Psoas muscle (tissue), 8 donors: ENCODE measurements around the gene MRPL49. TPM values are rescaled to one million over a fixed set of nuclear protein-coding genes. Genes with fewer than 3 reads are reported as not detected.

Source experiments
- ATAC-seq, 4 donors: fragments of 200-7000 bp; cut with Tn5 transposase; one replicate each; pipeline ENCODE4 v1.9.1; 2020; ENCODE audit warnings: moderate library complexity in 3 of 4, mild to moderate bottlenecking in 2 of 4
- DNase-seq, 2 donors: peaks; one replicate each; pipeline ENCODE4 v3.0.0-alpha.2; 2020
- H3K27ac ChIP-seq: fragments of 200-600 bp; one replicate; pipeline ENCODE4 v1.8.0; 2022
- H3K27me3 ChIP-seq, 3 donors: fragments of 200-600 bp in 1 of 3; one replicate each; pipeline versions ENCODE4 v1.6.1 to v1.8.0; 2013 to 2022; ENCODE audit warnings: low read length in 2 of 3, mild to moderate bottlenecking in 2 of 3, moderate library complexity in 1 of 3; ENCODE audit not compliant: insufficient read depth in 3 of 3
- H3K36me3 ChIP-seq, 2 donors: fragments of 200-600 bp in 1 of 2; one replicate each; pipeline versions ENCODE4 v1.6.1 to v1.8.0; 2013 to 2022; ENCODE audit warnings: low read depth in 1 of 2, mild to moderate bottlenecking in 1 of 2, moderate library complexity in 1 of 2; ENCODE audit not compliant: insufficient read depth in 1 of 2
- H3K4me1 ChIP-seq: fragments of 200-600 bp; one replicate; pipeline ENCODE4 v1.8.0; 2022
- H3K4me3 ChIP-seq: fragments of 200-600 bp; one replicate; pipeline ENCODE4 v1.8.0; 2022; ENCODE audit warnings: mild to moderate bottlenecking
- H3K9me3 ChIP-seq: fragments of 200-600 bp; one replicate; pipeline ENCODE4 v1.8.0; 2022
- WGBS, 3 donors: extraction: QIAGEN DNeasy Blood & Tissue Kit; methylation state at CpG; one replicate each; pipeline versions ENCODE4 v1.1.6 to v1.1.7; 2013; 5-methylcytosine and 5-hydroxymethylcytosine counted together
- intact Hi-C, 2 donors: fragments of 100-400 bp; cut with DNase I; formaldehyde crosslinking; loops; one replicate each; pipeline versions ENCODE4 v1.11.0 to v1.14.2; 2022
- polyA plus RNA-seq, 3 donors: library from polyadenylated mRNA; stranded (reverse); fragments of 200-250 nt; gene quantifications; one replicate each; pipeline ENCODE4 v1.2.3, GENCODE V29; 2013
- total RNA-seq, 4 donors: library from RNA; stranded (reverse); fragmentation: NEBNext Ultra II Directional in 2 of 4; extraction: Animal tissue kit (Norgen Biotek cat#: 25700) in 2 of 4; gene quantifications; one replicate each; pipeline versions ENCODE4 v1.2.1 to v1.2.4, GENCODE V29; 2021 to 2023
- TF ChIP-seq, protein P1 (sequence below): fragments of 200-600 bp; IDR thresholded peaks from one replicate; pipeline ENCODE4 v1.8.0; 2022; ENCODE audit warnings: antibody characterized with exemption
- donor health status: healthy with polysubstance abuse.
- donor health status: DM: no; HTN: no; CAD: no; lungs with moderate emphysema.
- donor health status: Bipolar disorder and iron deficiency.
- donor health status: healthy.
- donor health status: DM: yes; HTN: yes; CAD: no.
- donor health status: DM: no; HTN: no; CAD: no.
- donor health status: DM: no; HTN: no; CAD: no.
- donor health status: DM: yes; HTN: yes; CAD: no.

The MRPL49 gene
- total and polyA plus RNA-seq, 7 donors = 29.0 to 54.1 (median 32.9) TPM

- TF ChIP-seq, protein P1, sequence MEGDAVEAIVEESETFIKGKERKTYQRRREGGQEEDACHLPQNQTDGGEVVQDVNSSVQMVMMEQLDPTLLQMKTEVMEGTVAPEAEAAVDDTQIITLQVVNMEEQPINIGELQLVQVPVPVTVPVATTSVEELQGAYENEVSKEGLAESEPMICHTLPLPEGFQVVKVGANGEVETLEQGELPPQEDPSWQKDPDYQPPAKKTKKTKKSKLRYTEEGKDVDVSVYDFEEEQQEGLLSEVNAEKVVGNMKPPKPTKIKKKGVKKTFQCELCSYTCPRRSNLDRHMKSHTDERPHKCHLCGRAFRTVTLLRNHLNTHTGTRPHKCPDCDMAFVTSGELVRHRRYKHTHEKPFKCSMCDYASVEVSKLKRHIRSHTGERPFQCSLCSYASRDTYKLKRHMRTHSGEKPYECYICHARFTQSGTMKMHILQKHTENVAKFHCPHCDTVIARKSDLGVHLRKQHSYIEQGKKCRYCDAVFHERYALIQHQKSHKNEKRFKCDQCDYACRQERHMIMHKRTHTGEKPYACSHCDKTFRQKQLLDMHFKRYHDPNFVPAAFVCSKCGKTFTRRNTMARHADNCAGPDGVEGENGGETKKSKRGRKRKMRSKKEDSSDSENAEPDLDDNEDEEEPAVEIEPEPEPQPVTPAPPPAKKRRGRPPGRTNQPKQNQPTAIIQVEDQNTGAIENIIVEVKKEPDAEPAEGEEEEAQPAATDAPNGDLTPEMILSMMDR = no peak
- ATAC-seq (no peak), DNase-seq (no peak)
- Histone ChIP-seq H3K9me3 (no peaks in the 10 kb centered on the region), H3K4me3 (no peak overlapping the region), H3K4me1 (peaks cover 30% of the 10 kb centered on the region), H3K27ac (no peak overlapping the region), H3K27me3 (no peaks in the 10 kb centered on the region), H3K36me3 (peaks cover 10 to 57% of the 10 kb centered on the region in 2 donors)
- intact Hi-C loops = loop anchor here in 1 of 2 donors (10.0 kb wide), 1 partner anchor 275 kb away; the partner anchor contains the start of gene CDC42BPG
Observed at GRCh38 chr11:65119670-65119995, 2.5 kb upstream of the MRPL49 start.

GRCh38 chr11:65120831-65121230 is 1.3 kb upstream of the MRPL49 start:
- peak overlapping the region; percentile 90 for H3K27ac ChIP-seq
- WGBS, 3 donors = 79 to 94% (median 82%) methylated on average over 3 of the region's 3 CpGs
- H3K36me3 ChIP-seq = peaks cover 10 to 64% of the 10 kb centered on the region in 2 donors
- ATAC-seq (no peak), DNase-seq (no peak)
- H3K4me3 ChIP-seq = peak overlapping the region; percentile 79
- intact Hi-C loops = loop anchor here (2.0 to 5.0 kb wide), 2 partner anchors 36 to 61 kb away; partner anchors contain the start of genes CAPN1 (in 1 of the 2), CDCA5 (in 1 of the 2) and ZFPL1 (in 1 of the 2)
- TF ChIP-seq, protein P1 = no peak
- H3K27me3 ChIP-seq = no peaks in the 10 kb centered on the region
- peaks cover 25% of the 10 kb centered on the region for H3K4me1 ChIP-seq
- no peaks in the 10 kb centered on the region for H3K9me3 ChIP-seq

DNA sequence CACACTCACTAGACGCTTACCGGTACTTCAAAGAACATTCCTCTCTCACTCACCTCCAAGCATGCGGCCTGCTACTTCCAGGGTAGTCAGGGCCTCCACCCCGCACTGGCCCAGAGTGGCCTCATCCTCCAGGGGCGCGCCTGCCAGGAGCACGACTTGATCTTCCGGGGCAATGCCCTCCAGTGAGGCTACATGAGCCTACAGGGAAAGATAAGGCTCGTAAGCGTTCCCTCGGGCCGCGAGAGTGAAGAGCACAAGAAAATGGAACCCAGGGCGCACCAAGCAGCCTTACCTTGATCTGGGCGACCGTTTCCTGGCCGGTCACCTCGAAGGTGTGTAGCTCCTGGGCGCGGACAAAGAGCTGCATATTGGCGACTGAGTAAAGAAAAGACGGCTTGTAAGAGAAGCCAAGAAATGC is 665 bp upstream of the MRPL49 start:
- Histone ChIP-seq H3K4me3 (peak overlapping the region; percentile 79), H3K9me3 (no peaks in the 10 kb centered on the region), H3K27ac (peak overlapping the region; percentile 90), H3K27me3 (no peaks in the 10 kb centered on the region), H3K36me3 (peaks cover 10 to 64% of the 10 kb centered on the region in 2 donors), H3K4me1 (peaks cover 19% of the 10 kb centered on the region)
- TF ChIP-seq, protein P1 = no peak
- intact Hi-C loops = loop anchor here (2.0 to 5.0 kb wide), 2 partner anchors 37 to 61 kb away; partner anchors contain the start of genes CAPN1 (in 1 of the 2), CDCA5 (in 1 of the 2) and ZFPL1 (in 1 of the 2)
- ATAC-seq = no peak
- 1 to 2% (median 2%) methylated on average over 22 of the region's 22 CpGs for WGBS, 3 donors
- no peak for DNase-seq

GRCh38 chr11:65124480-65125196 is 2.5 kb downstream of the MRPL49 start:
- H3K9me3 ChIP-seq = no peaks in the 10 kb centered on the region
- H3K27me3 ChIP-seq = no peaks in the 10 kb centered on the region
- no peak for ATAC-seq
- 76 to 95% (median 81%) methylated on average over 5 of the region's 5 CpGs for WGBS, 3 donors
- DNase-seq = no peak
- intact Hi-C loops = loop anchor here in 1 of 2 donors (5.0 kb wide), 1 partner anchor 58 kb away; the partner anchor contains the start of gene CAPN1
- peaks cover 6 to 77% of the 10 kb centered on the region in 2 donors for H3K36me3 ChIP-seq
- peaks cover 16% of the 10 kb centered on the region for H3K4me1 ChIP-seq
- H3K4me3 ChIP-seq = no peak overlapping the region
- TF ChIP-seq, protein P1 = no peak
- no peak overlapping the region for H3K27ac ChIP-seq
